H9 (cell line): ENCODE results near the gene HDLBP. TPM values are rescaled to one million over a fixed set of nuclear protein-coding genes. Genes with fewer than 3 reads are reported as not detected.

ENCODE experiments used
- DNase-seq: peaks from one replicate; pipeline ENCODE4 v3.0.0-alpha.2; 2017
- H2AFZ ChIP-seq: one replicate; pipeline ENCODE4 v1.6.1; 2013; ENCODE audit warnings: mild to moderate bottlenecking, low read length, control low read depth, moderate library complexity
- H2AK5ac ChIP-seq: 2 replicates; pipeline ENCODE4 v1.6.1; 2013; ENCODE audit warnings: low read length, control low read depth, mixed read lengths; ENCODE audit not compliant: insufficient read length
- H2BK120ac ChIP-seq: one replicate; pipeline ENCODE4 v1.6.1; 2013; ENCODE audit warnings: low read depth, mild to moderate bottlenecking, low read length, control low read depth, inconsistent platforms; ENCODE audit not compliant: poor library complexity, severe bottlenecking
- H2BK12ac ChIP-seq: 2 replicates; pipeline ENCODE4 v1.6.1; 2013; ENCODE audit warnings: low read length, control low read depth, mixed read lengths, low read depth; ENCODE audit not compliant: insufficient read length
- H2BK15ac ChIP-seq: 2 replicates; pipeline ENCODE4 v1.6.1; 2013; ENCODE audit warnings: low read depth, low read length, control low read depth
- H2BK20ac ChIP-seq: one replicate; pipeline ENCODE4 v1.6.1; 2013; ENCODE audit warnings: low read depth, mild to moderate bottlenecking, low read length, control low read depth, inconsistent platforms; ENCODE audit not compliant: poor library complexity, severe bottlenecking
- H2BK5ac ChIP-seq: 2 replicates; pipeline ENCODE4 v1.6.1; 2013; ENCODE audit warnings: low read length, control low read depth, mixed read lengths; ENCODE audit not compliant: insufficient read length
- H3K14ac ChIP-seq: 2 replicates; pipeline ENCODE4 v1.6.1; 2013; ENCODE audit warnings: low read length, control low read depth; ENCODE audit not compliant: insufficient read depth
- H3K18ac ChIP-seq: 2 replicates; pipeline ENCODE4 v1.6.1; 2013; ENCODE audit warnings: low read depth, mild to moderate bottlenecking, mixed read lengths, low read length, control low read depth; ENCODE audit not compliant: insufficient read length
- H3K23ac ChIP-seq: 2 replicates; pipeline ENCODE4 v1.6.1; 2013; ENCODE audit warnings: low read length, control low read depth, mixed read lengths, low read depth; ENCODE audit not compliant: insufficient read length
- H3K23me2 ChIP-seq: 2 replicates; pipeline ENCODE4 v1.6.1; 2013; ENCODE audit warnings: low read depth, mild to moderate bottlenecking, mixed read lengths, low read length, control low read depth; ENCODE audit not compliant: insufficient read length, poor library complexity, severe bottlenecking
- H3K27ac ChIP-seq: 2 replicates; pipeline ENCODE4 v1.5.1; 2013; ENCODE audit warnings: low read length, control low read depth, mixed read lengths, low read depth; ENCODE audit not compliant: insufficient read length
- H3K27me3 ChIP-seq: 2 replicates; pipeline ENCODE4 v1.6.1; 2013; ENCODE audit warnings: low read length, control low read depth, inconsistent platforms; ENCODE audit not compliant: insufficient read depth
- H3K4ac ChIP-seq: 2 replicates; pipeline ENCODE4 v1.6.1; 2013; ENCODE audit warnings: low read depth, mild to moderate bottlenecking, control low read depth, inconsistent platforms, low read length, moderate library complexity
- H3K4me1 ChIP-seq: 2 replicates; pipeline ENCODE4 v1.6.1; 2013; ENCODE audit warnings: low read length, control low read depth, inconsistent platforms; ENCODE audit not compliant: insufficient read depth
- H3K4me2 ChIP-seq: 2 replicates; pipeline ENCODE4 v1.6.1; 2013; ENCODE audit warnings: low read length, control low read depth, mixed read lengths; ENCODE audit not compliant: insufficient read length, insufficient read depth
- H3K56ac ChIP-seq: 2 replicates; pipeline ENCODE4 v1.6.1; 2013; ENCODE audit warnings: low read depth, mild to moderate bottlenecking, mixed read lengths, low read length, control low read depth; ENCODE audit not compliant: insufficient read length
- H3K79me1 ChIP-seq: 2 replicates; pipeline ENCODE4 v1.6.1; 2013; ENCODE audit warnings: low read depth, mild to moderate bottlenecking, moderate library complexity, low read length, control low read depth, inconsistent platforms; ENCODE audit not compliant: insufficient read depth, poor library complexity, severe bottlenecking
- H3K79me2 ChIP-seq: 2 replicates; pipeline ENCODE4 v1.6.1; 2013; ENCODE audit warnings: low read length, control low read depth, inconsistent platforms; ENCODE audit not compliant: insufficient read depth
- H3K9ac ChIP-seq: 2 replicates; pipeline ENCODE4 v1.6.1; 2013; ENCODE audit warnings: low read length, control low read depth, mixed read lengths; ENCODE audit not compliant: insufficient read length; ENCODE audit errors: extremely low read depth
- H3K9me3 ChIP-seq: one replicate; pipeline ENCODE4 v1.6.1; 2013; ENCODE audit warnings: low read depth, low read length, inconsistent platforms; ENCODE audit not compliant: control insufficient read depth
- H3T11ph ChIP-seq: one replicate; pipeline ENCODE4 v1.6.1; 2013; ENCODE audit warnings: mild to moderate bottlenecking, low read length, control low read depth, inconsistent platforms
- H4K20me1 ChIP-seq: one replicate; pipeline ENCODE4 v1.6.1; 2013; ENCODE audit not compliant: control insufficient read depth, insufficient read length, insufficient read depth
- H4K5ac ChIP-seq: 2 replicates; pipeline ENCODE4 v1.6.1; 2013; ENCODE audit warnings: low read depth, mild to moderate bottlenecking, mixed read lengths, low read length, control low read depth; ENCODE audit not compliant: insufficient read length
- H4K8ac ChIP-seq: replicated peaks from 2 replicates; pipeline ENCODE4 v1.6.1; 2013; ENCODE audit warnings: low read length, control low read depth, mixed read lengths, low read depth; ENCODE audit not compliant: insufficient read length
- H4K91ac ChIP-seq: 2 replicates; pipeline ENCODE4 v1.6.1; 2013; ENCODE audit warnings: low read depth, mild to moderate bottlenecking, moderate library complexity, mixed read lengths, low read length, control low read depth; ENCODE audit not compliant: insufficient read length
- H3K27ac Mint-ChIP-seq, 3 experiments: 2 replicates in 2 of 3; 3 replicates in 1 of 3; pipeline ENCODE4 v1.8.0; 2020 to 2021; ENCODE audit warnings: mixed read lengths in 3 of 3, mild to moderate bottlenecking in 1 of 3, moderate library complexity in 1 of 3
- H3K27me3 Mint-ChIP-seq: 2 replicates; pipeline ENCODE4 v1.8.0; 2021; ENCODE audit warnings: low read depth, mild to moderate bottlenecking, moderate library complexity, mixed read lengths
- H3K36me3 Mint-ChIP-seq, 3 experiments: 2 replicates in 2 of 3; 3 replicates in 1 of 3; pipeline ENCODE4 v1.8.0; 2020 to 2021; ENCODE audit warnings: low read depth in 3 of 3, mixed read lengths in 3 of 3; ENCODE audit not compliant: insufficient read depth in 1 of 3
- H3K4me1 Mint-ChIP-seq, 2 experiments: 2 replicates each; pipeline ENCODE4 v1.8.0; 2020; ENCODE audit warnings: mixed read lengths in 2 of 2
- H3K4me3 Mint-ChIP-seq, 2 experiments: 2 replicates in 1 of 2; 3 replicates in 1 of 2; pipeline ENCODE4 v1.8.0; 2020 to 2021; ENCODE audit warnings: mild to moderate bottlenecking in 2 of 2, mixed read lengths in 2 of 2, moderate library complexity in 1 of 2
- H3K9me3 Mint-ChIP-seq, 2 experiments: 2 replicates in 1 of 2; 3 replicates in 1 of 2; pipeline ENCODE4 v1.8.0; 2020; ENCODE audit warnings: mild to moderate bottlenecking in 2 of 2, mixed read lengths in 2 of 2, moderate library complexity in 1 of 2
- WGBS: extraction: QIAGEN DNeasy Blood & Tissue Kit; methylation state at CpG from one replicate; pipeline ENCODE4 v1.1.7; 2013; ENCODE audit warnings: missing lambda C conversion rate, low lambda C conversion rate, mixed read lengths; ENCODE audit not compliant: insufficient read length; ENCODE audit errors: extremely low coverage; 5-methylcytosine and 5-hydroxymethylcytosine counted together
- total RNA-seq: library from RNA; stranded (reverse); gene quantifications from 2 replicates; pipeline ENCODE4 v1.2.1, GENCODE V29; 2021
- TF ChIP-seq, protein P1 (sequence below): fragments of 200-600 bp; sonication (generic); conservative IDR thresholded peaks from 3 replicates; pipeline ENCODE4 v1.8.0; 2021; ENCODE audit warnings: antibody characterized with exemption, mild to moderate bottlenecking

Gene HDLBP
- total RNA-seq, 1 experiment from 2014 or later, result 364 TPM

DNA sequence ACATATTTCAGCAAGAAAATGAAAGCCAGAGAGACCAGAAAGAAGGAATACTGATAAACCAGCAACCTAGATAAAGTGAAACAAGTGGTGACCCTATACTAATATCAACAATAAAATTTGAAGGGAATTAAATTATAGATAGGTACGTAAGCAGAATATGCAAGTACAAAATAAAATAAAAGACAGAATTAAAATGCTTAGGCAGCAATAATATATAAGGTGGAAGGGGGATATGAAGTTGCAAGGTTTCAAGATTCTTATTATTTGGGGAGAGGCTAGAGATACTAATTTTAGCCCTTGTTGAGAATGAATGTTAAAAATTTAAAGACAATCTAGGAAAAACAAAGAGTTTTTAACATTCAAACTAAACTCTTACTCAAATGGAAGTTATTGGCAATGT, 39.6 kb downstream of the HDLBP start:
- Histone ChIP-seq H3K18ac (no peak overlapping the region), H2BK120ac (no peak overlapping the region), H2BK12ac (no peak overlapping the region), H2AK5ac (no peak overlapping the region), H4K5ac (no peak overlapping the region), H3K56ac (no peak overlapping the region), H3K79me1 (peaks cover 7% of the 10 kb centered on the region), H4K8ac (no peak overlapping the region), H3K14ac (no peak overlapping the region), H3K4me1 (peaks cover 3% of the 10 kb centered on the region; the same call in 1 of the 2 replicates), H3K27ac (no peak overlapping the region), H2BK20ac (no peak overlapping the region), H3K9me3 (no peaks in the 10 kb centered on the region), H3K4me2 (no peak overlapping the region), H2BK15ac (no peak overlapping the region), H3K23me2 (peaks cover 6% of the 10 kb centered on the region), H2AFZ (no peak overlapping the region), H3K79me2 (peaks cover 8% of the 10 kb centered on the region; the same call in 1 of the 2 replicates), H2BK5ac (no peak overlapping the region), H4K20me1 (peaks cover 1% of the 10 kb centered on the region), H3K23ac (no peak overlapping the region), H3K27me3 (no peaks in the 10 kb centered on the region), H3K4ac (no peak overlapping the region), H3T11ph (no peak overlapping the region), H3K9ac (no peak overlapping the region), H4K91ac (no peak overlapping the region)
- Mint-ChIP-seq H3K9me3 (no peaks in the 10 kb centered on the region; a peak in 1 of 5 replicates), H3K4me3 (no peak overlapping the region), H3K27me3 (no peaks in the 10 kb centered on the region), H3K36me3 (no peaks in the 10 kb centered on the region; a peak in 1 of 7 replicates), H3K27ac (no peak overlapping the region), H3K4me1 (peaks cover 32 to 34% of the 10 kb centered on the region in 2 experiments)
- no CpG with 5 or more reads among the region's 1 CpG for WGBS
- TF ChIP-seq, protein P1, sequence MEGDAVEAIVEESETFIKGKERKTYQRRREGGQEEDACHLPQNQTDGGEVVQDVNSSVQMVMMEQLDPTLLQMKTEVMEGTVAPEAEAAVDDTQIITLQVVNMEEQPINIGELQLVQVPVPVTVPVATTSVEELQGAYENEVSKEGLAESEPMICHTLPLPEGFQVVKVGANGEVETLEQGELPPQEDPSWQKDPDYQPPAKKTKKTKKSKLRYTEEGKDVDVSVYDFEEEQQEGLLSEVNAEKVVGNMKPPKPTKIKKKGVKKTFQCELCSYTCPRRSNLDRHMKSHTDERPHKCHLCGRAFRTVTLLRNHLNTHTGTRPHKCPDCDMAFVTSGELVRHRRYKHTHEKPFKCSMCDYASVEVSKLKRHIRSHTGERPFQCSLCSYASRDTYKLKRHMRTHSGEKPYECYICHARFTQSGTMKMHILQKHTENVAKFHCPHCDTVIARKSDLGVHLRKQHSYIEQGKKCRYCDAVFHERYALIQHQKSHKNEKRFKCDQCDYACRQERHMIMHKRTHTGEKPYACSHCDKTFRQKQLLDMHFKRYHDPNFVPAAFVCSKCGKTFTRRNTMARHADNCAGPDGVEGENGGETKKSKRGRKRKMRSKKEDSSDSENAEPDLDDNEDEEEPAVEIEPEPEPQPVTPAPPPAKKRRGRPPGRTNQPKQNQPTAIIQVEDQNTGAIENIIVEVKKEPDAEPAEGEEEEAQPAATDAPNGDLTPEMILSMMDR, result no peak
- DNase-seq, result no peak
